ENCODE results near the gene CCL8.

CCL8 gene

GRCh38 chr17:34354637-34355036 lies 35.4 kb downstream of the CCL8 start:
- Histone ChIP-seq H3K36me3 (ENCODE audit: insufficient read depth, low read length) (no peaks in the 10 kb centered on the region), H3K27ac (no peak overlapping the region), H3K9me3 (ENCODE audit: low read depth, low read length) (no peaks in the 10 kb centered on the region), H3K4me3 (no peak overlapping the region), H3K9ac (ENCODE audit: insufficient read length) (no peak overlapping the region)
- TF ChIP-seq EZH2 (IDR thresholded peaks at IDR 0.05) = no peak
- no peak for TF ChIP-seq FOXP2 (optimal IDR thresholded peaks at IDR 0.05; ENCODE audit: control extremely low read depth, extremely low read length, insufficient read depth)
- TF ChIP-seq POLR2AphosphoS5 (IDR thresholded peaks at IDR 0.05; ENCODE audit: borderline replicate concordance, low read depth, low read length) = no peak
- no peak for DNase-seq (ENCODE audit: low read depth, low spot score)

GRCh38 chr17:34356194-34356593 lies 37.0 kb downstream of the CCL8 start, which contains the start of gene CCL13:
CCL13 (plus strand) TSS chr17:34356480; CDS start chr17:34356527, 47 bp downstream.
- no peak within 1 kb of the TSS for H3K9ac ChIP-seq (ENCODE audit: insufficient read length)
- TF ChIP-seq FOXP2 (optimal IDR thresholded peaks at IDR 0.05; ENCODE audit: control extremely low read depth, extremely low read length, insufficient read depth) = no peak
- no peak for TF ChIP-seq POLR2AphosphoS5 (IDR thresholded peaks at IDR 0.05; ENCODE audit: borderline replicate concordance, low read depth, low read length)
- no peak for TF ChIP-seq EZH2 (IDR thresholded peaks at IDR 0.05)
- no peak for DNase-seq (ENCODE audit: low read depth, low spot score)
- H3K27ac ChIP-seq = no peak within 1 kb of the TSS
- H3K4me3 ChIP-seq = no peak within 1 kb of the TSS
- no peaks in the 10 kb centered on the region for H3K9me3 ChIP-seq (ENCODE audit: low read depth, low read length)
- no peaks in the 10 kb centered on the region for H3K36me3 ChIP-seq (ENCODE audit: insufficient read depth, low read length)

GRCh38 chr17:34357398-34357797 lies 38.2 kb downstream of the CCL8 start:
- no peaks in the 10 kb centered on the region for H3K9me3 ChIP-seq (ENCODE audit: low read depth, low read length)
- DNase-seq (ENCODE audit: low read depth, low spot score) = no peak
- no peaks in the 10 kb centered on the region for H3K36me3 ChIP-seq (ENCODE audit: insufficient read depth, low read length)
- TF ChIP-seq FOXP2 (optimal IDR thresholded peaks at IDR 0.05; ENCODE audit: control extremely low read depth, extremely low read length, insufficient read depth) (no peak), POLR2AphosphoS5 (IDR thresholded peaks at IDR 0.05; ENCODE audit: borderline replicate concordance, low read depth, low read length) (no peak), EZH2 (IDR thresholded peaks at IDR 0.05) (no peak)
- no peak overlapping the region for H3K4me3 ChIP-seq
- no peak overlapping the region for H3K9ac ChIP-seq (ENCODE audit: insufficient read length)
- H3K27ac ChIP-seq = no peak overlapping the region

- no peak overlapping the region for H3K27ac ChIP-seq
- TF ChIP-seq FOXP2 (optimal IDR thresholded peaks at IDR 0.05; ENCODE audit: control extremely low read depth, extremely low read length, insufficient read depth) (no peak), EZH2 (IDR thresholded peaks at IDR 0.05) (no peak), POLR2AphosphoS5 (IDR thresholded peaks at IDR 0.05; ENCODE audit: borderline replicate concordance, low read depth, low read length) (no peak)
These were observed 39.4 kb downstream of the CCL8 start for GRCh38 chr17:34358631-34359030.

GRCh38 chr17:34360601-34361270 lies 41.5 kb downstream of the CCL8 start:
- Histone ChIP-seq H3K9me3 (ENCODE audit: low read depth, low read length) (no peaks in the 10 kb centered on the region), H3K36me3 (ENCODE audit: insufficient read depth, low read length) (no peaks in the 10 kb centered on the region), H3K27ac (no peak overlapping the region), H3K4me3 (no peak overlapping the region), H3K9ac (ENCODE audit: insufficient read length) (no peak overlapping the region)
- DNase-seq (ENCODE audit: low read depth, low spot score) = no peak
- no peak for TF ChIP-seq EZH2 (IDR thresholded peaks at IDR 0.05)

More at GRCh38 chr17:34358631-34359030, 39.4 kb downstream of the CCL8 start:
- DNase-seq (ENCODE audit: low read depth, low spot score) = no peak
- no peak overlapping the region for H3K9ac ChIP-seq (ENCODE audit: insufficient read length)
- no peak overlapping the region for H3K4me3 ChIP-seq
- H3K36me3 ChIP-seq (ENCODE audit: insufficient read depth, low read length) = no peaks in the 10 kb centered on the region
- no peaks in the 10 kb centered on the region for H3K9me3 ChIP-seq (ENCODE audit: low read depth, low read length)

- Histone ChIP-seq H3K9me3 (ENCODE audit: low read depth, low read length) (no peaks in the 10 kb centered on the region), H3K4me3 (no peak overlapping the region), H3K27ac (no peak overlapping the region), H3K9ac (ENCODE audit: insufficient read length) (no peak overlapping the region), H3K36me3 (ENCODE audit: insufficient read depth, low read length) (no peaks in the 10 kb centered on the region)
- no peak for TF ChIP-seq POLR2AphosphoS5 (IDR thresholded peaks at IDR 0.05; ENCODE audit: borderline replicate concordance, low read depth, low read length)
- no peak for TF ChIP-seq FOXP2 (optimal IDR thresholded peaks at IDR 0.05; ENCODE audit: control extremely low read depth, extremely low read length, insufficient read depth)
- TF ChIP-seq EZH2 (IDR thresholded peaks at IDR 0.05) = no peak
- peak; percentile 52 for DNase-seq (ENCODE audit: low read depth, low spot score)
These were observed 42.3 kb downstream of the CCL8 start for GRCh38 chr17:34361478-34362061.

- H3K9me3 ChIP-seq (ENCODE audit: low read depth, low read length) = no peaks in the 10 kb centered on the region
- no peak for TF ChIP-seq EZH2 (IDR thresholded peaks at IDR 0.05)
- no peak for TF ChIP-seq POLR2AphosphoS5 (IDR thresholded peaks at IDR 0.05; ENCODE audit: borderline replicate concordance, low read depth, low read length)
- no peak for TF ChIP-seq FOXP2 (optimal IDR thresholded peaks at IDR 0.05; ENCODE audit: control extremely low read depth, extremely low read length, insufficient read depth)
- H3K27ac ChIP-seq = no peak within 1 kb of the TSS
- H3K36me3 ChIP-seq (ENCODE audit: insufficient read depth, low read length) = no peaks in the 10 kb centered on the region
- no peak for DNase-seq (ENCODE audit: low read depth, low spot score)
- no peak within 1 kb of the TSS for H3K4me3 ChIP-seq
- no peak within 1 kb of the TSS for H3K9ac ChIP-seq (ENCODE audit: insufficient read length)
These were observed 44.0 kb downstream of the CCL8 start, which contains the start of gene CCL1 for GRCh38 chr17:34363183-34363661. CCL1 (minus strand) TSS chr17:34363233; CDS start chr17:34363161, 72 bp downstream.

- Histone ChIP-seq H3K27ac (no peak overlapping the region), H3K36me3 (ENCODE audit: insufficient read depth, low read length) (no peaks in the 10 kb centered on the region), H3K9me3 (ENCODE audit: low read depth, low read length) (no peaks in the 10 kb centered on the region), H3K9ac (ENCODE audit: insufficient read length) (no peak overlapping the region), H3K4me3 (no peak overlapping the region)
- DNase-seq (ENCODE audit: low read depth, low spot score) = no peak
- no peak for TF ChIP-seq POLR2AphosphoS5 (IDR thresholded peaks at IDR 0.05; ENCODE audit: borderline replicate concordance, low read depth, low read length)
- TF ChIP-seq EZH2 (IDR thresholded peaks at IDR 0.05) = no peak
- no peak for TF ChIP-seq FOXP2 (optimal IDR thresholded peaks at IDR 0.05; ENCODE audit: control extremely low read depth, extremely low read length, insufficient read depth)
These were observed 45.5 kb downstream of the CCL8 start for GRCh38 chr17:34364751-34365150.

All from SK-N-MC (cell line).